MG63 (cell line): Measurements from ENCODE around the gene CYP2C9. TPM values are rescaled to one million over a fixed set of nuclear protein-coding genes. Genes with fewer than 3 reads are reported as not detected.
A peak's percentile ranks its signal among the peaks of the same experiment; 100 is the strongest.
"Not testable (repeated sequence)": the region's sequence is repeated elsewhere in the genome, so short reads cannot be mapped to it uniquely, and the experiment has no call there.

Source experiments
- DNase-seq: peaks from one replicate; pipeline ENCODE4 v3.0.0-alpha.2; 2020
- H3K27me3 ChIP-seq: fragments of 250-450 bp; sonication (Bioruptor Pico); 2 replicates; pipeline ENCODE4 v1.5.1; 2020; ENCODE audit warnings: mild to moderate bottlenecking, moderate library complexity
- H3K36me3 ChIP-seq: fragments of 250-450 bp; sonication (Bioruptor Pico); 2 replicates; pipeline ENCODE4 v1.5.1; 2020; ENCODE audit warnings: mild to moderate bottlenecking, moderate library complexity
- H3K4me3 ChIP-seq: fragments of 250-450 bp; sonication (Bioruptor Pico); 2 replicates; pipeline ENCODE4 v1.5.1; 2020; ENCODE audit warnings: mild to moderate bottlenecking, moderate library complexity
- H3K9me3 ChIP-seq: fragments of 250-450 bp; sonication (Bioruptor Pico); 2 replicates; pipeline ENCODE4 v1.5.1; 2020; ENCODE audit warnings: mild to moderate bottlenecking, moderate library complexity
- total RNA-seq: library from RNA; depleted of rRNA; stranded (reverse); fragments of >200 nt; shearing (Covaris generic); gene quantifications from 2 replicates; pipeline ENCODE4 v1.2.3, GENCODE V29; 2014; ENCODE audit warnings: low replicate concordance; rRNA removed

The CYP2C9 gene
- total RNA-seq, result not detected in 2 replicates

DNA sequence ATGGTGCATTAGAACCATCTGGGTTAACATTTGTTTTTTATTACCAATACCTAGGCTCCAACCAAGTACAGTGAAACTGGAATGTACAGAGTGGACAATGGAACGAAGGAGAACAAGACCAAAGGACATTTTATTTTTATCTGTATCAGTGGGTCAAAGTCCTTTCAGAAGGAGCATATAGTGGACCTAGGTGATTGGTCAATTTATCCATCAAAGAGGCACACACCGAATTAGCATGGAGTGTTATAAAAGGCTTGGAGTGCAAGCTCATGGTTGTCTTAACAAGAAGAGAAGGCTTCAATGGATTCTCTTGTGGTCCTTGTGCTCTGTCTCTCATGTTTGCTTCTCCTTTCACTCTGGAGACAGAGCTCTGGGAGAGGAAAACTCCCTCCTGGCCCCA is at the start of gene CYP2C9:
Gene CYP2C9, plus strand, starts transcription at position 276 of the 400 bp plus-strand sequence. Its CDS starts 25 bp downstream, at position 301.
- H3K27me3 ChIP-seq, result no peaks in the 10 kb centered on the region
- no peak within 1 kb of the TSS for H3K4me3 ChIP-seq
- no peak for DNase-seq
- H3K36me3 ChIP-seq, result no peaks in the 10 kb centered on the region
- H3K9me3 ChIP-seq, result no peaks in the 10 kb centered on the region

- no peaks in the 10 kb centered on the region for H3K27me3 ChIP-seq
- no peaks in the 10 kb centered on the region for H3K36me3 ChIP-seq
- H3K4me3 ChIP-seq, result no peak overlapping the region
- no peak for DNase-seq
- H3K9me3 ChIP-seq, result no peaks in the 10 kb centered on the region
Observed at GRCh38 chr10:94889123-94889522, 49.3 kb upstream of the CYP2C9 start.

- Histone ChIP-seq H3K9me3 (no peaks in the 10 kb centered on the region), H3K4me3 (no peak overlapping the region), H3K36me3 (no peaks in the 10 kb centered on the region), H3K27me3 (no peaks in the 10 kb centered on the region)
- DNase-seq, result no peak
Observed at GRCh38 chr10:94890264-94891022, 48.0 kb upstream of the CYP2C9 start.

GRCh38 chr10:94898414-94898813 is 40.0 kb upstream of the CYP2C9 start:
- not testable (repeated sequence) for H3K27me3 ChIP-seq, H3K4me3 ChIP-seq, DNase-seq, H3K9me3 ChIP-seq, H3K36me3 ChIP-seq

GRCh38 chr10:94902080-94902479 is 36.4 kb upstream of the CYP2C9 start:
- no peaks in the 10 kb centered on the region for H3K36me3 ChIP-seq
- no peak overlapping the region for H3K4me3 ChIP-seq
- DNase-seq, result no peak

DNA sequence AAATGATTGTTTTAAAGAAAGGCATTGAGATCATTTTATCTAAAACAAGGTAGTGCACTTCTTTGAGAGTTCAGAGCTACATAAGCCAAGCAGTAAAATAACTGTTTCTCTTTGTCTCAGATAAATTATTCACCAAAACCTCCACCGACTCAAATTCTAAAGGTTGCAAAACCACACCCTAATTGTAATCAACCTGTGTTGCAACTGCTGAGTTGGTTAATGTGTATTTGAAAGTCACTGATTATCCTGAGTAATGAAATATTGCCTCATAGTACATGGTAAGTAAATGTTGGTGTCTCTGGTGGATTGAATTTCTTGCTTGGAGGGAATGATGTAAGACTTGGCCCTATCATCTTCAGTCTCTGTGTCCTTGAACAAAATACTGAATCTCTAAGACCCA is 35.9 kb upstream of the CYP2C9 start:
- H3K4me3 ChIP-seq, result no peak overlapping the region
- DNase-seq, result no peak
- H3K9me3 ChIP-seq, result no peaks in the 10 kb centered on the region
- no peaks in the 10 kb centered on the region for H3K36me3 ChIP-seq
- no peaks in the 10 kb centered on the region for H3K27me3 ChIP-seq

More at GRCh38 chr10:94902080-94902479, 36.4 kb upstream of the CYP2C9 start:
- no peaks in the 10 kb centered on the region for H3K27me3 ChIP-seq
- H3K9me3 ChIP-seq, result no peaks in the 10 kb centered on the region

DNA sequence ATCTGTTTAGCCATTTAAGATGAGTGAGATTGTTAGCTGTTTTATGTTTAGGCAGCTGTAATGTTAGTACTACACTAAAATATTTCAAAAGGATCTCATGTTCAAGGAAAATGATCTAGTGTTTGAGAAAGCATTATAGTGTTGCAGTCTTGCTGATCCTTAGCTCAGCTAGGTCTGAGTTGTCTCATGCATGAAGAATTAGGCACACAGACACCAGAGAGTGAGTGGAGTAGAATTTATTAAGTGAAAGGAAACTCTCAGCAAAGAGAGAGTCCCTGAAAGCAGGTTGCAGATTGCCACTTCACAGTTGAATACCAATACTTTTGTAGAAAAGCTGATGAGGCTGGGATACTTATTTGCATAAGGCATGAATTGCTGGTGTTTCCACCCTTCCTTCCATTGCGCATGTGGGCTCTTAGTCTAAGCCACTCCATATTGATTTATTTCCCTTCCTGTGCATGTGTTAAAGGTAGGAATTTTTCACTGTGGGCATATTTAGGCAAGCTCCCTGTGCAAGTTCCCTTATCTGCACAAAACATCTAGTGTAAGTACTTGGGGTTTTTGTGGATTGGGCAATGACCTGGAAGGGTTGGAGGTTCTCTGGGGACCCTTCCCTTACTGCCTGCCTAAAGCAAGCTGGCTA is 33.8 kb upstream of the CYP2C9 start:
- H3K4me3 ChIP-seq, H3K9me3 ChIP-seq, H3K36me3 ChIP-seq, DNase-seq, H3K27me3 ChIP-seq: not testable (repeated sequence)

DNA sequence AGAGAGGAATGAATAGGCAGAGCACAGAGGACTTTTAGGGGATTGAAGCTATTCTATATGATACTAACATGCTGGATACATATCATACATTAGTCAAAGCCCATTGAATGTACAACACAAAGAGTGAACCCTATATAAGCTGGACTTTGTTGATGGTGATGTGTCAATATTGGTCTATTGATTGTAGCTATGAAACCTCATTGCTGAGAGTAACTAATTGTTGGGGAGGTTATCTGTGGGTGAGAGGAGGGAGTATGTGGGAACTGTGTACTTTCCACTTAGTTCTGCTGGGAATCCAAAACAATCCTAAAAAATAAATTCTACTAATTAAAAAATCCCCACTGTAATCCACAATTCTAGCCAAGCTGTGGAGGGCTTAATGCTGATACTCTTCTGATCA is 22.0 kb upstream of the CYP2C9 start:
- Histone ChIP-seq H3K9me3 (no peaks in the 10 kb centered on the region), H3K4me3 (no peak overlapping the region), H3K27me3 (no peaks in the 10 kb centered on the region), H3K36me3 (no peaks in the 10 kb centered on the region)
- no peak for DNase-seq

GRCh38 chr10:94936721-94937120 is 1.7 kb upstream of the CYP2C9 start:
- no peak overlapping the region for H3K4me3 ChIP-seq
- no peaks in the 10 kb centered on the region for H3K36me3 ChIP-seq
- H3K9me3 ChIP-seq, result no peaks in the 10 kb centered on the region
- no peak for DNase-seq
- H3K27me3 ChIP-seq, result peaks cover 2% of the 10 kb centered on the region

GRCh38 chr10:94943432-94944103 is 5.1 kb downstream of the CYP2C9 start:
- not testable (repeated sequence) for H3K36me3 ChIP-seq, H3K27me3 ChIP-seq, DNase-seq, H3K9me3 ChIP-seq, H3K4me3 ChIP-seq

DNA sequence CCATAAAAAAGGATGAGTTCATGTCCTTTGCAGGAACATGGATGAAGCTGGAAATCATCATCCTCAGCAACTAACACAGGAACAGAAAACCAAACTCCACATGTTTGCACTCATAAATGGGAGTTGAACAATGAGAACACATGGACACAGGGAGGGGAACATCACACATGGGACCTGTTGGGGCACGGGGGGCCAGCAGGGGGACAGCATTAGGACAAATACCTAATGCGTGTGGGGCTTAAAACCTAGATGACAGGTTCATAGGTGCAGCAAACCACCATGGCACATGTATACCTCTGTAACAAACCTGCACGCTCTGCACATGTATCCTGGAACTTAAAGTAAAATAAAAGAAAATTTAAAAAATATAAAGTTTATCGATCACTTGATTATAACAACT is 7.7 kb downstream of the CYP2C9 start:
- not testable (repeated sequence) for H3K36me3 ChIP-seq, H3K4me3 ChIP-seq, H3K27me3 ChIP-seq, H3K9me3 ChIP-seq, DNase-seq

DNA sequence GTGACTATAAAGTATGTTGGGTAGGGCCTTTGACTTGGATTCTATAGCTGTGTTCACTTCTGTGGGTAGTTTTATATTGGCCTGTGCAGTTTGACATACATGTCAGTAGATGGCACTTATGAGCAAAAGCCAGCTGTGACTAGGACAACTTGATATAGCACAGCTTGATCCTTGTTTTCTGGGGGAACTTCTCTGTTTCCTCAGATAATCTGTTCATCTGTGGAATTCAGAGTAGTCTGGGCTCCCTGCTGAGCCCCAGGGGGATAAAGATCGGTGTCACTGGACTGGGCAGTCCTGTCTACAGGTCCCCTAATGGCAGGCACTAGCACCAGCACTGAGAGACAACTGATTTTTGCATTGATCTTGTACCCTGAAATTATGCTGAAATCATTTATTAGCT is 25.4 kb downstream of the CYP2C9 start:
- Histone ChIP-seq H3K36me3 (no peaks in the 10 kb centered on the region), H3K9me3 (no peaks in the 10 kb centered on the region), H3K4me3 (no peak overlapping the region), H3K27me3 (no peaks in the 10 kb centered on the region)
- DNase-seq, result no peak

DNA sequence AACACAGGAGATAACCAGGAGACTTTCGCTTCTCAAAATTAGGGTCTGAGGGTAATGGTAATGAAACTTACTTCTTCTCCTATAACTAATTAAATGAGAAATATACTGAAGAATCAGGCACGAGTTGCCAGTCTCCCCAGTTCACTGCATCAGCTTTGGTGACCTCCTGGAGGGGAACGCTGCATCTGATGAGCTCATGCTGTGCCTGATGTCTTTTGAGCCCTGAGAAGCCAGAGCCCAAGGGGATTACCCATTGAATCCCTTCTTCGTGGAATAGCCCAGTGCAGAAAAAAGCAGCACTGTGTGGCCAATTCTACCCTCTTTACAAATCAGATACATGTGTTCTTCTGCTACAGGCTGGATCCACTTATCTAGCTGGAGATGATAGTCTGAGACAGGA is 45.1 kb downstream of the CYP2C9 start:
- no peaks in the 10 kb centered on the region for H3K9me3 ChIP-seq
- DNase-seq, result no peak
- no peaks in the 10 kb centered on the region for H3K27me3 ChIP-seq
- H3K36me3 ChIP-seq, result no peaks in the 10 kb centered on the region
- H3K4me3 ChIP-seq, result no peak overlapping the region

- Histone ChIP-seq H3K27me3 (no peaks in the 10 kb centered on the region), H3K36me3 (no peaks in the 10 kb centered on the region), H3K9me3 (peaks cover 4% of the 10 kb centered on the region; the same call in 1 of the 2 replicates), H3K4me3 (no peak overlapping the region)
- no peak for DNase-seq
Observed at GRCh38 chr10:94989192-94989591, 50.7 kb downstream of the CYP2C9 start.

DNA sequence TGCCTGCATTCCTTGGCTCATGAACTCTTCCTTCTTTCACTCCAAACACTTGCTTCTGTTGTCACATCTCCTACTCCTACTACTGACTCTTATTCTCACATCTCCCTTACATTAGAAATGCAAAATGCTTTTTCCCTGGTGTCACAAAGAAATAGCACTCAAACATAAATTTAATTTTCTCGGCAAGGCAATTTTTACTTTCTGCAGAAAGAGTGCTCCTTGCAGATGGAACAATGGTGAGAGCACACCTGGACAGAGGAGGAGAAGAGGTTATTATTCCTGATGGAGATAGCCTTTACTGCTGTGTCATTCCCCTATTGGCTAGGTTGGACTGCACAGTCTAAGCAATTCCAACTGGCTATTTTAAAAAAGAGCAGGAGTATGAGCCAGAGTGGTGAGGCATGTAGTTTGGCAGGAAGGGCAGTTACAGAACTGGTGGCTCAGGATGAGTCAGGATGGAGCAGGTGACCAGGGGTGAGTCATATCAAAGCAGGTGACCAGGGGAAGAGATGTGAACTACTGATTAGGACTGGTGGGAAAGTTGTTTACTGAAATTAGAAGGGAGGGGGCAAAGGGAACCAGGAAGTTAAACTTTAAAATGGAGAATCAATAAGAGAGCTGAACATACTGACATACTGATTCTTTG is 52.9 kb downstream of the CYP2C9 start:
- DNase-seq, result peak; percentile 3
- no peaks in the 10 kb centered on the region for H3K36me3 ChIP-seq
- no peak overlapping the region for H3K4me3 ChIP-seq
- no peaks in the 10 kb centered on the region for H3K27me3 ChIP-seq
- peaks cover 4% of the 10 kb centered on the region; the same call in 1 of the 2 replicates for H3K9me3 ChIP-seq

- Histone ChIP-seq H3K36me3 (no peaks in the 10 kb centered on the region), H3K27me3 (no peaks in the 10 kb centered on the region), H3K4me3 (no peak overlapping the region), H3K9me3 (peaks cover 4% of the 10 kb centered on the region; the same call in 1 of the 2 replicates)
- peak; percentile 23 for DNase-seq
Observed at GRCh38 chr10:94992811-94993210, 54.4 kb downstream of the CYP2C9 start.

GRCh38 chr10:94997741-94998174 is 59.3 kb downstream of the CYP2C9 start:
- H3K27me3 ChIP-seq, result no peaks in the 10 kb centered on the region
- H3K4me3 ChIP-seq, result no peak overlapping the region
- DNase-seq, result no peak
- no peaks in the 10 kb centered on the region for H3K36me3 ChIP-seq
- H3K9me3 ChIP-seq, result no peaks in the 10 kb centered on the region
